Amniotic epithelial cell (primary cell): Measurements from ENCODE around the gene SYNDIG1L.

Experiments
- DNase-seq: peaks from one replicate; pipeline ENCODE4 v3.0.0-alpha.2; 2010; ENCODE audit warnings: low read depth

SYNDIG1L gene

DNA sequence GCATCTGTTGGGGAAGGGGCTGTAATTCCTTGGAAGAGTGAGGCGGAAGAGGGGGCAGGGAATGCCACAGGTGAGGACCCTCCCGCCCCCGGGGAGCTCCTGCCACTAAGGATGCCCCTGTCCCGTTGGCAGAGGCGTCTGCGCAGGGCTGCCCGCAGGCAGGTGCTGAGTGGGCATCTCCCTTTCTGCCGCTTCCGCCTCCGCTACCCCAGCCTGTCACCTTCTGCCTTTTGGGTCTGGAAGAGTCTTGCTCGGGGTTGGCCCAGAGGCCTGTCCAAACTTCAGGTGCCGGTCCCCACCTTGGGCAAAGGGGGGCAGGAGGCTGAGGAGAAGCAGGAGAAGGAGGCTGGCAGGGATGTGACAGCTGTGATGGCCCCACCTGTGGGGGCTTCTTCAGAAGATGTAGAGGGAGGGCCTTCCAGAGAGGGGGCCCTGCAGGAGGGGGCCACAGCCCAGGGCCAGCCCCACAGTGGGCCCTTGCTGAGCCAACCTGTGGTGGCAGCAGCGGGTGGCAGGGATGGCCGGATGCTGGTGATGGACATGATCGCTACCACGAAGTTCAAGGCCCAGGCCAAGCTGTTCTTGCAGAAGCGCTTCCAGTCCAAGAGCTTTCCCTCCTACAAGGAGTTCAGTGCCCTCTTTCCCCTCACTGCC lies 67.7 kb downstream of the SYNDIG1L start:
- DNase-seq = no peak

DNA sequence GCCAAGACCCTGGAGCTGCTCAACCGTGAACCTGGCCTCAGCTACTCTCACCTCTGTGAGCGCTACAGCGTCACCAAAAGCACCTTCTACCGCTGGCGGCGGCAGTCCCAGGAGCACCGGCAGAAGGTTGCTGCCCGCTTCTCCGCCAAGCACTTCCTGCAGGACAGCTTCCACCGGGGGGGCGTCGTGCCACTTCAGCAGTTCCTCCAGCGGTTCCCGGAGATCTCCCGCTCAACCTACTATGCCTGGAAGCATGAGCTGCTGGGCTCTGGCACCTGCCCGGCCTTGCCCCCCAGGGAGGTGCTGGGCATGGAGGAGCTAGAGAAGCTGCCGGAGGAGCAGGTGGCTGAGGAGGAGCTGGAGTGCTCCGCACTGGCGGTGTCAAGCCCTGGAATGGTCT lies 68.4 kb downstream of the SYNDIG1L start:
- DNase-seq = no peak

DNA sequence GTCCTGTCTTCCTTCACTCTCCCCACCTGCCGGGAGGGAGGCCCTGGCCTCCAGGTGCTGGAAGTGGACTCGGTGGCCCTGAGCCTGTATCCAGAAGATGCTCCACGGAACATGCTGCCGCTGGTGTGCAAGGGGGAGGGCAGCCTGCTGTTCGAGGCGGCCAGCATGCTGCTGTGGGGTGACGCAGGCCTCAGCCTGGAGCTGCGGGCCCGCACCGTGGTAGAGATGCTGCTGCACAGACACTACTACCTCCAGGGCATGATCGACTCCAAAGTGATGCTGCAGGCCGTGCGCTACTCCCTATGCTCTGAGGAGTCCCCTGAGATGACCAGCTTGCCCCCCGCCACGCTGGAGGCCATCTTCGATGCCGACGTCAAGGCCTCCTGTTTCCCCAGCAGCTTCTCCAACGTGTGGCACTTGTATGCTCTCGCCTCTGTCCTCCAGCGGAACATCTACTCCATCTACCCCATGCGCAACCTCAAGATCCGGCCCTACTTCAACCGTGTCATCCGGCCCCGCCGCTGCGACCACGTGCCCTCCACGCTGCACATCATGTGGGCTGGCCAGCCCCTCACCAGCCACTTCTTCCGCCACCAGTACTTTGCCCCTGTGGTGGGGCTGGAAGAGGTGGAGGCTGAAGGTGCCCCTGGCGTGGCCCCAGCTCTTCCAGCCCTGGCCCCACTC lies 69.0 kb downstream of the SYNDIG1L start:
- DNase-seq = no peak
